Measurements from ENCODE around the gene MYRIP.
"Not testable (repeated sequence)": the region's sequence is repeated elsewhere in the genome, so short reads cannot be mapped to it uniquely, and the experiment has no call there.

The MYRIP gene

GRCh38 chr3:40042752-40043443 is 233.5 kb downstream of the MYRIP start:
- no peak for DNase-seq (ENCODE audit: low read depth)

GRCh38 chr3:40043444-40043755 is 234.0 kb downstream of the MYRIP start:
- no peak for DNase-seq (ENCODE audit: low read depth)

GRCh38 chr3:40044487-40044886 is 235.1 kb downstream of the MYRIP start:
- no peak for DNase-seq (ENCODE audit: low read depth)

GRCh38 chr3:40045051-40045450 is 235.6 kb downstream of the MYRIP start:
- no peak for DNase-seq (ENCODE audit: low read depth)

GRCh38 chr3:40046149-40046548 is 236.7 kb downstream of the MYRIP start:
- DNase-seq (ENCODE audit: low read depth): no peak

- DNase-seq (ENCODE audit: low read depth): no peak
Observed at GRCh38 chr3:40047406-40047805, 238.0 kb downstream of the MYRIP start.

GRCh38 chr3:40053663-40054062 is 244.3 kb downstream of the MYRIP start:
- DNase-seq (ENCODE audit: low read depth): no peak

- DNase-seq (ENCODE audit: low read depth): no peak
Observed at GRCh38 chr3:40054568-40055222, 245.3 kb downstream of the MYRIP start.

GRCh38 chr3:40055361-40055760 is 246.0 kb downstream of the MYRIP start:
- DNase-seq (ENCODE audit: low read depth): no peak

- DNase-seq (ENCODE audit: low read depth): no peak
Observed at GRCh38 chr3:40055956-40056355, 246.5 kb downstream of the MYRIP start.

- no peak for DNase-seq (ENCODE audit: low read depth)
Observed at GRCh38 chr3:40057077-40057476, 247.7 kb downstream of the MYRIP start.

- no peak for DNase-seq (ENCODE audit: low read depth)
Observed at GRCh38 chr3:40057786-40058185, 248.4 kb downstream of the MYRIP start.

GRCh38 chr3:40068636-40069035 is 259.2 kb downstream of the MYRIP start:
- DNase-seq (ENCODE audit: low read depth): no peak

GRCh38 chr3:40070816-40071215 is 261.4 kb downstream of the MYRIP start:
- DNase-seq (ENCODE audit: low read depth): no peak

- no peak for DNase-seq (ENCODE audit: low read depth)
Observed at GRCh38 chr3:40071683-40072238, 262.4 kb downstream of the MYRIP start.

GRCh38 chr3:40073310-40074007 is 264.1 kb downstream of the MYRIP start:
- DNase-seq (ENCODE audit: low read depth): no peak

- not testable (repeated sequence) for DNase-seq (ENCODE audit: low read depth)
Observed at GRCh38 chr3:40077139-40077538, 267.7 kb downstream of the MYRIP start.

GRCh38 chr3:40077828-40078492 is 268.6 kb downstream of the MYRIP start:
- not testable (repeated sequence) for DNase-seq (ENCODE audit: low read depth)

- no peak for DNase-seq (ENCODE audit: low read depth)
Observed at GRCh38 chr3:40078590-40078989, 269.2 kb downstream of the MYRIP start.

GRCh38 chr3:40079203-40079846 is 269.9 kb downstream of the MYRIP start:
- DNase-seq (ENCODE audit: low read depth): no peak

GRCh38 chr3:40079847-40080240 is 270.4 kb downstream of the MYRIP start:
- no peak for DNase-seq (ENCODE audit: low read depth)

GRCh38 chr3:40083066-40083465 is 273.7 kb downstream of the MYRIP start:
- no peak for DNase-seq (ENCODE audit: low read depth)
